ENCODE measurements around the gene SPATA24.

GRCh38 chr5:139403418-139403786, 487 bp downstream of the SPATA24 start:
- no peak for TF ChIP-seq POLR2A (IDR thresholded peaks at IDR 0.05; ENCODE audit: low read length)
- no peak for TF ChIP-seq GATA1 (IDR thresholded peaks at IDR 0.05; ENCODE audit: low read depth, low read length)

Data from erythroblast (primary cell).